SK-N-SH (cell line): Measurements from ENCODE around the gene SUCLG2. TPM values are rescaled to one million over a fixed set of nuclear protein-coding genes. Genes with fewer than 3 reads are reported as not detected.

Experiments
- CTCF ChIA-PET: fragments of 300-600, 350-600 bp; formaldehyde crosslinking; extraction: SDS; loops from one replicate; lab custom pipeline; 2021; lab: Yijun Ruan, JAX
- POLR2A ChIA-PET: fragments of 350-600 bp; sonication (Branson Sonifier 250); formaldehyde crosslinking; extraction: SDS; loops from one replicate; lab custom pipeline; 2020; ENCODE audit warnings: antibody characterized with exemption, inconsistent platforms; lab: Yijun Ruan, JAX
- DNase-seq: peaks from one replicate; pipeline ENCODE4 v3.0.0; 2012
- H2AFZ ChIP-seq: fragments of 200-600 bp; sonication (generic); 2 replicates; pipeline ENCODE4 v1.8.1; 2016; ENCODE audit warnings: antibody characterized with exemption, mild to moderate bottlenecking, low read depth
- H3F3A ChIP-seq: fragments of 200-600 bp; sonication (generic); replicated peaks from 2 replicates; pipeline ENCODE3; 2016; ENCODE audit warnings: antibody characterized with exemption, mild to moderate bottlenecking; ENCODE audit not compliant: insufficient read depth
- H3K27ac ChIP-seq, 2 experiments: fragments of 200-500 bp in 1 of 2; fragments of 200-600 bp in 1 of 2; sonication (Bioruptor generic) in 1 of 2; sonication (generic), shearing (Covaris generic) in 1 of 2; 2 replicates each; pipeline versions ENCODE4 v1.5.1 to v1.6.1; 2014 to 2016; ENCODE audit warnings: low read depth in 2 of 2, inconsistent platforms in 1 of 2, low read length in 1 of 2, mild to moderate bottlenecking in 1 of 2, mixed read lengths in 1 of 2
- H3K27me3 ChIP-seq: fragments of 200-600 bp; sonication (generic), shearing (Covaris generic); 2 replicates; pipeline ENCODE4 v1.6.1; 2016; ENCODE audit warnings: mixed run types; ENCODE audit not compliant: insufficient read depth
- H3K36me3 ChIP-seq, 2 experiments: fragments of 200-500 bp in 1 of 2; fragments of 200-600 bp in 1 of 2; sonication (Bioruptor generic) in 1 of 2; sonication (generic) in 1 of 2; replicated peaks in 1 of 2; 2 replicates each; pipeline versions ENCODE3 to v1.5.1; 2014 to 2016; ENCODE audit warnings: low read length in 1 of 2, mild to moderate bottlenecking in 1 of 2; ENCODE audit not compliant: insufficient read depth in 2 of 2, control insufficient read depth in 1 of 2
- H3K4me1 ChIP-seq, 2 experiments: fragments of 200-500 bp in 1 of 2; fragments of 200-600 bp in 1 of 2; sonication (Bioruptor generic) in 1 of 2; sonication (generic), shearing (Covaris generic) in 1 of 2; 2 replicates each; pipeline versions ENCODE4 v1.5.1 to v1.6.1; 2014 to 2016; ENCODE audit warnings: low read depth in 1 of 2, low read length in 1 of 2, mixed run types in 1 of 2; ENCODE audit not compliant: insufficient read depth in 2 of 2, control insufficient read depth in 1 of 2
- H3K4me2 ChIP-seq: fragments of 200-600 bp; sonication (generic), shearing (Covaris generic); 2 replicates; pipeline ENCODE4 v1.6.1; 2017; ENCODE audit warnings: mixed run types
- H3K4me3 ChIP-seq, 2 experiments: fragments of 200-500 bp in 1 of 2; fragments of 200-600 bp in 1 of 2; sonication (Bioruptor generic) in 1 of 2; sonication (generic), shearing (Covaris generic) in 1 of 2; 2 replicates each; pipeline versions ENCODE4 v1.5.1 to v1.8.1; 2014 to 2016; ENCODE audit warnings: low read depth in 2 of 2, inconsistent platforms in 1 of 2, low read length in 1 of 2, mild to moderate bottlenecking in 1 of 2, mixed read lengths in 1 of 2, moderate library complexity in 1 of 2
- H3K79me2 ChIP-seq: fragments of 200-600 bp; sonication (generic); 2 replicates; pipeline ENCODE4 v1.8.1; 2017; ENCODE audit warnings: mild to moderate bottlenecking; ENCODE audit not compliant: insufficient read depth
- H3K9ac ChIP-seq: fragments of 200-600 bp; sonication (generic); 2 replicates; pipeline ENCODE4 v1.6.1; 2017; ENCODE audit warnings: mixed run types
- H3K9me2 ChIP-seq: fragments of 200-600 bp; sonication (generic); 2 replicates; pipeline ENCODE4 v1.6.1; 2017; ENCODE audit warnings: mixed run types
- H3K9me3 ChIP-seq: fragments of 200-600 bp; sonication (generic); 2 replicates; pipeline ENCODE4 v1.6.1; 2017; ENCODE audit warnings: mixed run types, mild to moderate bottlenecking, moderate library complexity
- H4K20me1 ChIP-seq: fragments of 200-600 bp; sonication (generic); 2 replicates; pipeline ENCODE4 v1.6.1; 2017; ENCODE audit warnings: mild to moderate bottlenecking, mixed run types; ENCODE audit not compliant: insufficient read depth
- CHD2 ChIP-seq: fragments of 150-350 bp; IDR thresholded peaks from 2 replicates; pipeline ENCODE4 v1.6.1; 2018; ENCODE audit warnings: low read length; ENCODE audit not compliant: partially characterized antibody
- CTCF ChIP-seq: fragments of 200-600 bp; sonication (generic); IDR thresholded peaks from 2 replicates; pipeline ENCODE4 v1.6.1; 2017; ENCODE audit warnings: antibody characterized with exemption, mild to moderate bottlenecking, moderate library complexity
- ELF1 ChIP-seq: IDR thresholded peaks from 2 replicates; pipeline ENCODE4 v1.4.0; 2012
- FOSL2 ChIP-seq: IDR thresholded peaks from 2 replicates; pipeline ENCODE4 v1.4.0; 2012; ENCODE audit warnings: low read depth, mild to moderate bottlenecking, moderate library complexity, borderline replicate concordance
- JUND ChIP-seq: IDR thresholded peaks from 2 replicates; pipeline ENCODE4 v1.4.0; 2012
- MEF2A ChIP-seq: IDR thresholded peaks from 2 replicates; pipeline ENCODE4 v1.4.0; 2012; ENCODE audit warnings: low read depth, borderline replicate concordance
- MXI1 ChIP-seq: IDR thresholded peaks from 2 replicates; pipeline ENCODE4 v1.6.1; 2012; ENCODE audit warnings: mild to moderate bottlenecking, low read depth, low read length, improper control_type of control experiment
- NRF1 ChIP-seq: IDR thresholded peaks from 2 replicates; pipeline ENCODE4 v1.6.1; 2012; ENCODE audit warnings: low read depth, mild to moderate bottlenecking, low read length
- POLR2AphosphoS5 ChIP-seq: IDR thresholded peaks from 2 replicates; pipeline ENCODE4 v1.6.1; 2012; ENCODE audit warnings: low read depth, low read length
- RAD21 ChIP-seq: IDR thresholded peaks from 2 replicates; pipeline ENCODE4 v1.6.1; 2012; ENCODE audit warnings: mild to moderate bottlenecking, low read length
- RFX5 ChIP-seq: IDR thresholded peaks from 2 replicates; pipeline ENCODE4 v1.6.1; 2012; ENCODE audit warnings: mild to moderate bottlenecking, improper control_type of control experiment, low read length
- RXRA ChIP-seq: IDR thresholded peaks from 2 replicates; pipeline ENCODE4 v1.4.0; 2012; ENCODE audit warnings: low read depth, mild to moderate bottlenecking, borderline replicate concordance
- TAF1 ChIP-seq: IDR thresholded peaks from 2 replicates; pipeline ENCODE4 v1.6.1; 2012; ENCODE audit warnings: low read depth, mild to moderate bottlenecking, low read length, moderate library complexity, borderline replicate concordance
- TCF12 ChIP-seq: IDR thresholded peaks from 2 replicates; pipeline ENCODE4 v1.4.0; 2012
- USF1 ChIP-seq: IDR thresholded peaks from 2 replicates; pipeline ENCODE4 v1.4.0; 2012; ENCODE audit warnings: low read depth, borderline replicate concordance
- USF2 ChIP-seq: fragments of 150-350 bp; IDR thresholded peaks from 2 replicates; pipeline ENCODE4 v1.6.1; 2017; ENCODE audit warnings: antibody characterized with exemption, low read length, low read depth, borderline replicate concordance
- ZBTB33 ChIP-seq: IDR thresholded peaks from 2 replicates; pipeline ENCODE4 v1.4.0; 2012; ENCODE audit warnings: low read depth, borderline replicate concordance
- WGBS: methylation state at CpG from one replicate; pipeline ENCODE4 v1.1.6; 2017; ENCODE audit warnings: low lambda C conversion rate; 5-methylcytosine and 5-hydroxymethylcytosine counted together
- polyA plus RNA-seq, 3 experiments: library from polyadenylated mRNA; depleted of rRNA; stranded (reverse); fragments of >200 nt; gene quantifications; 2 replicates each; pipeline ENCODE4 v1.2.3, GENCODE V29; 2012

The SUCLG2 gene
- polyA plus RNA-seq, 1 of the 3 experiments (the other 2 are of a cell fraction), result 20.2 TPM

GRCh38 chr3:67649681-67650080 lies 4.7 kb downstream of the SUCLG2 start:
- Histone ChIP-seq H3K9me2 (no peaks in the 10 kb centered on the region), H3K79me2 (peaks cover 69% of the 10 kb centered on the region), H3F3A (peaks cover 40% of the 10 kb centered on the region), H3K4me1 (peaks cover 6 to 8% of the 10 kb centered on the region in 2 experiments), H3K9me3 (no peaks in the 10 kb centered on the region), H3K27ac (no peak overlapping the region), H3K4me3 (no peak overlapping the region), H3K27me3 (no peaks in the 10 kb centered on the region), H3K9ac (no peak overlapping the region), H2AFZ (no peak overlapping the region), H3K4me2 (no peak overlapping the region), H4K20me1 (no peaks in the 10 kb centered on the region; the same call in 1 of the 2 replicates), H3K36me3 (peaks cover 0 to 6% of the 10 kb centered on the region in 2 experiments)
- TF ChIP-seq CHD2 (no peak), NRF1 (no peak), JUND (no peak), POLR2AphosphoS5 (no peak), ELF1 (no peak), TAF1 (no peak)
- WGBS, result 93% methylated on average over 3 of the region's 3 CpGs
- POLR2A ChIA-PET, result no interaction called here
- CTCF ChIA-PET, result interaction anchor here (1.2 kb wide), 1 partner anchor 69 kb away, joined by 3 read pairs; no protein-coding TSS in a partner anchor
- no peak for DNase-seq

- Histone ChIP-seq H3F3A (peaks cover 40% of the 10 kb centered on the region), H3K9ac (no peak overlapping the region; the same call in 1 of the 2 replicates), H3K4me2 (no peak overlapping the region), H3K36me3 (peaks cover 0 to 6% of the 10 kb centered on the region in 2 experiments), H3K27ac (peak overlapping the region in 1 of 2 experiments; percentile 92; a peak in 2 of 4 replicates), H3K27me3 (no peaks in the 10 kb centered on the region), H3K79me2 (peaks cover 73% of the 10 kb centered on the region), H3K9me2 (no peaks in the 10 kb centered on the region), H2AFZ (no peak overlapping the region), H3K9me3 (no peaks in the 10 kb centered on the region), H3K4me3 (no peak overlapping the region), H4K20me1 (no peaks in the 10 kb centered on the region; the same call in 1 of the 2 replicates), H3K4me1 (peaks cover 3 to 8% of the 10 kb centered on the region in 2 experiments)
- TF ChIP-seq CTCF (no peak), CHD2 (no peak), ELF1 (no peak), JUND (no peak)
- CTCF ChIA-PET, result no interaction called here
- POLR2A ChIA-PET, result interaction anchor here (0.7 kb wide), 1 partner anchor 13 kb away, joined by 3 read pairs; no protein-coding TSS in a partner anchor
- DNase-seq, result no peak
- WGBS, result 90% methylated on average over 4 of the region's 4 CpGs
These were observed 5.7 kb downstream of the SUCLG2 start for GRCh38 chr3:67648701-67649100.

- Histone ChIP-seq H3K4me2 (peak overlapping the region; percentile 60), H3K9me3 (no peaks in the 10 kb centered on the region), H4K20me1 (no peaks in the 10 kb centered on the region; the same call in 1 of the 2 replicates), H3K27ac (peak overlapping the region in 1 of 2 experiments; percentile 92; a peak in 3 of 4 replicates), H3K9ac (peak overlapping the region; percentile 49; the same call in 1 of the 2 replicates), H3K4me1 (peaks cover 0 to 8% of the 10 kb centered on the region in 2 experiments), H3K36me3 (peaks cover 0 to 6% of the 10 kb centered on the region in 2 experiments), H3K79me2 (peaks cover 73% of the 10 kb centered on the region), H3F3A (peaks cover 36% of the 10 kb centered on the region), H2AFZ (no peak overlapping the region), H3K9me2 (no peaks in the 10 kb centered on the region), H3K4me3 (no peak overlapping the region), H3K27me3 (no peaks in the 10 kb centered on the region)
- 68% methylated on average over 4 of the region's 4 CpGs for WGBS
- ChIA-PET POLR2A (no interaction called here), CTCF (no interaction called here)
- no peak for DNase-seq
- TF ChIP-seq POLR2AphosphoS5 (no peak), FOSL2 (no peak), ZBTB33 (no peak), JUND (no peak), MEF2A (no peak), TAF1 (no peak), RFX5 (no peak), MXI1 (no peak), NRF1 (no peak), TCF12 (no peak), RXRA (no peak), RAD21 (no peak), USF1 (no peak), USF2 (no peak)
These were observed 6.2 kb downstream of the SUCLG2 start for GRCh38 chr3:67648229-67648628.
